ENCODE data around the gene NKX2-3. TPM values are rescaled to one million over a fixed set of nuclear protein-coding genes. Genes with fewer than 3 reads are reported as not detected.

NKX2-3 gene
- total RNA-seq, 4 donors from 2014 or later: not detected

- H3K4me3 ChIP-seq: no peak overlapping the region
- peaks cover 97 to 100% (median 99%) of the 10 kb centered on the region in 3 donors for H3K27me3 ChIP-seq
- in situ Hi-C loops (cut with MboI; ENCODE audit: low sequenced_read_pairs in 4 of 4): no loop called here
Observed at GRCh38 chr10:99526861-99527504, 5.8 kb upstream of the NKX2-3 start.

GRCh38 chr10:99527526-99528493 lies 4.9 kb upstream of the NKX2-3 start:
- TF ChIP-seq POLR2A (IDR thresholded peaks at IDR 0.05): no peak
- no peak for TF ChIP-seq CTCF (IDR thresholded peaks at IDR 0.05 in 4 of 5, conservative IDR thresholded peaks at IDR 0.05 in 1 of 5)
- no peak for ATAC-seq
- in situ Hi-C loops (cut with MboI; ENCODE audit: low sequenced_read_pairs in 4 of 4): no loop called here
- intact Hi-C loops (cut with DNase I; ENCODE audit: low total_unique reads): no loop called here
- DNase-seq: no peak
- no peak overlapping the region for H3K27ac ChIP-seq
- H3K27me3 ChIP-seq: peaks cover 97 to 100% (median 99%) of the 10 kb centered on the region in 3 donors
- H3K4me1 ChIP-seq: peaks cover 4 to 11% of the 10 kb centered on the region in 2 donors
- peak overlapping the region in 1 of 4 donors; percentile 13 for H3K4me3 ChIP-seq
- H3K9me3 ChIP-seq: no peaks in the 10 kb centered on the region
- no peaks in the 10 kb centered on the region for H3K36me3 ChIP-seq

More at GRCh38 chr10:99526861-99527504, 5.8 kb upstream of the NKX2-3 start:
- no peak for ATAC-seq
- peaks cover 0 to 4% of the 10 kb centered on the region in 2 donors for H3K4me1 ChIP-seq
- H3K9me3 ChIP-seq: no peaks in the 10 kb centered on the region
- H3K27ac ChIP-seq: no peak overlapping the region
- H3K36me3 ChIP-seq: no peaks in the 10 kb centered on the region
- intact Hi-C loops (cut with DNase I; ENCODE audit: low total_unique reads): no loop called here
- DNase-seq: no peak
- TF ChIP-seq CTCF (IDR thresholded peaks at IDR 0.05 in 4 of 5, conservative IDR thresholded peaks at IDR 0.05 in 1 of 5): no peak
- TF ChIP-seq POLR2A (IDR thresholded peaks at IDR 0.05): no peak

- in situ Hi-C loops (cut with MboI; ENCODE audit: low sequenced_read_pairs in 4 of 4): no loop called here
- Histone ChIP-seq H3K36me3 (no peaks in the 10 kb centered on the region), H3K27me3 (peaks cover 97 to 100% (median 99%) of the 10 kb centered on the region in 3 donors), H3K27ac (no peak overlapping the region), H3K4me1 (peaks cover 6 to 15% of the 10 kb centered on the region in 2 donors), H3K9me3 (no peaks in the 10 kb centered on the region), H3K4me3 (peak overlapping the region in 1 of 4 donors; percentile 13)
- ATAC-seq (no peak), DNase-seq (no peak)
- intact Hi-C loops (cut with DNase I; ENCODE audit: low total_unique reads): no loop called here
- TF ChIP-seq CTCF (IDR thresholded peaks at IDR 0.05 in 4 of 5, conservative IDR thresholded peaks at IDR 0.05 in 1 of 5): no peak
- no peak for TF ChIP-seq POLR2A (IDR thresholded peaks at IDR 0.05)
Observed at GRCh38 chr10:99528494-99529441, 4.0 kb upstream of the NKX2-3 start.

- Histone ChIP-seq H3K4me3 (no peak overlapping the region), H3K4me1 (peaks cover 8 to 15% of the 10 kb centered on the region in 2 donors), H3K27me3 (peaks cover 97 to 100% (median 99%) of the 10 kb centered on the region in 3 donors), H3K36me3 (no peaks in the 10 kb centered on the region), H3K9me3 (no peaks in the 10 kb centered on the region), H3K27ac (no peak overlapping the region)
- DNase-seq (no peak), ATAC-seq (no peak)
- intact Hi-C loops (cut with DNase I; ENCODE audit: low total_unique reads): no loop called here
- in situ Hi-C loops (cut with MboI; ENCODE audit: low sequenced_read_pairs in 4 of 4): no loop called here
- TF ChIP-seq POLR2A (IDR thresholded peaks at IDR 0.05): no peak
- TF ChIP-seq CTCF (IDR thresholded peaks at IDR 0.05 in 4 of 5, conservative IDR thresholded peaks at IDR 0.05 in 1 of 5): no peak
Observed at GRCh38 chr10:99529591-99530107, 3.1 kb upstream of the NKX2-3 start.
